Aorta (tissue), 5 donors: ENCODE results near the gene PTH1R. TPM values are rescaled to one million over a fixed set of nuclear protein-coding genes. Genes with fewer than 3 reads are reported as not detected.

ENCODE experiments used
- ATAC-seq: fragments of 200-7000 bp; cut with Tn5 transposase; one replicate; pipeline ENCODE4 v1.9.1; 2022; ENCODE audit warnings: moderate library complexity; ENCODE audit not compliant: low FRiP score
- DNase-seq, 2 donors: peaks; one replicate each; pipeline ENCODE4 v3.0.0-alpha.2; 2020
- H3K27ac ChIP-seq, 2 donors: one replicate each; pipeline ENCODE4 v1.5.1; 2013; ENCODE audit warnings: low read length in 2 of 2, mild to moderate bottlenecking in 2 of 2, moderate library complexity in 2 of 2, control low read depth in 1 of 2, inconsistent platforms in 1 of 2, low read depth in 1 of 2
- H3K27me3 ChIP-seq, 2 donors: one replicate each; pipeline ENCODE4 v1.6.1; 2013; ENCODE audit warnings: control low read depth in 1 of 2, low read length in 1 of 2, mild to moderate bottlenecking in 1 of 2, moderate library complexity in 1 of 2; ENCODE audit not compliant: insufficient read depth in 2 of 2, control insufficient read depth in 1 of 2
- H3K36me3 ChIP-seq, 2 donors: one replicate each; pipeline ENCODE4 v1.6.1; 2013; ENCODE audit warnings: control low read depth in 1 of 2, low read length in 1 of 2, mild to moderate bottlenecking in 1 of 2; ENCODE audit not compliant: insufficient read depth in 2 of 2, control insufficient read depth in 1 of 2
- H3K4me1 ChIP-seq, 2 donors: one replicate each; pipeline ENCODE4 v1.6.1; 2013; ENCODE audit warnings: low read length in 2 of 2, control low read depth in 1 of 2, mild to moderate bottlenecking in 1 of 2, moderate library complexity in 1 of 2; ENCODE audit not compliant: insufficient read depth in 2 of 2, control insufficient read depth in 1 of 2
- H3K4me3 ChIP-seq, 2 donors: one replicate each; pipeline ENCODE4 v1.5.1; 2013; ENCODE audit warnings: low read length in 2 of 2, control low read depth in 1 of 2, mild to moderate bottlenecking in 1 of 2
- H3K9me3 ChIP-seq: one replicate; pipeline ENCODE4 v1.6.1; 2013; ENCODE audit warnings: mild to moderate bottlenecking, low read length; ENCODE audit not compliant: control insufficient read depth
- WGBS, 2 donors: extraction: QIAGEN DNeasy Blood & Tissue Kit; methylation state at CpG; one replicate each; pipeline ENCODE4 v1.1.7; 2013; 5-methylcytosine and 5-hydroxymethylcytosine counted together
- intact Hi-C, 2 donors: fragments of 100-400 bp; cut with DNase I; formaldehyde crosslinking; loops; one replicate each; pipeline versions ENCODE4 v1.14.2 to v1.15.0; 2022
- polyA plus RNA-seq, 2 donors: library from polyadenylated mRNA; stranded (reverse); fragments of 200-250 nt; gene quantifications; one replicate each; pipeline ENCODE4 v1.2.3, GENCODE V29; 2013
- total RNA-seq, 2 donors: library from RNA; stranded (reverse); fragmentation: NEBNext Ultra II Directional; extraction: Animal tissue kit (Norgen Biotek cat#: 25700); gene quantifications; one replicate each; pipeline ENCODE4 v1.2.1, GENCODE V29; 2021
- donor health status: healthy with polysubstance abuse.
- donor health status: Bipolar disorder and iron deficiency.
- donor health status: DM: no; HTN: no; CAD: no.
- donor health status: DM: no; HTN: no; CAD: no.
- donor health status: DM: yes; HTN: yes; CAD: no.

PTH1R gene
- total and polyA plus RNA-seq, 4 donors: 6.6 to 38.6 (median 7.6) TPM

GRCh38 chr3:46921041-46921440 is 43.5 kb downstream of the PTH1R start:
- Histone ChIP-seq H3K4me1 (no peaks in the 10 kb centered on the region), H3K27me3 (no peaks in the 10 kb centered on the region), H3K9me3 (no peaks in the 10 kb centered on the region), H3K27ac (no peak overlapping the region), H3K36me3 (peaks cover 0 to 2% of the 10 kb centered on the region in 2 donors), H3K4me3 (no peak overlapping the region)
- ATAC-seq: no peak
- peak in 1 of 2 donors; percentile 30 for DNase-seq
- intact Hi-C loops: loop anchor here in 1 of 2 donors (10.0 kb wide), 1 partner anchor 404 kb away; no protein-coding TSS in a partner anchor
- 79 to 89% methylated on average over 4 of the region's 4 CpGs for WGBS, 2 donors

DNA sequence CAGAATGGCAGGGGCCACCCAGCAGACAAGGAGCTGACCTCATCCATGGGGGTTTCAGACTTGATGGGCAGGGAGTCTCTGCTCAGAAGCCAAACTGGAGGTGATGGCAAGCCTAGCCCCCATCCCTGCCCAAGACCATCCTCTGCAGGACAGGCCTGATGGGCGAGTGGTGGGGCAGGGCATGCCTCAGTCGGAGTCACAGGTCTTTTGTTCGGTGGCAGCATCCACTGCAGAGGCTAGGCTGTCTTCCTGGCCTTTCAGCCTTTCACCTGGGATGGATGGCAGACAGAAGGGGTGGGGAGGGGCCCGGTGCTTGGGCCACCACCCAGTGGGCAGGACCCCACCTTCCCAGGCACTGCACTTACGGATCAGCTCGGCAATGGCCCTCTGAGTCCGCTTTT is 44.4 kb downstream of the PTH1R start:
- Histone ChIP-seq H3K27me3 (no peaks in the 10 kb centered on the region), H3K36me3 (peaks cover 0 to 2% of the 10 kb centered on the region in 2 donors), H3K27ac (no peak overlapping the region), H3K4me3 (no peak overlapping the region), H3K9me3 (no peaks in the 10 kb centered on the region), H3K4me1 (no peaks in the 10 kb centered on the region)
- DNase-seq: peak; percentile 26 to 32
- intact Hi-C loops: loop anchor here (2.0 to 10.0 kb wide), 2 partner anchors 77 to 403 kb away; no protein-coding TSS in a partner anchor
- WGBS, 2 donors: 91 to 96% methylated on average over 7 of the region's 7 CpGs
- no peak for ATAC-seq

DNA sequence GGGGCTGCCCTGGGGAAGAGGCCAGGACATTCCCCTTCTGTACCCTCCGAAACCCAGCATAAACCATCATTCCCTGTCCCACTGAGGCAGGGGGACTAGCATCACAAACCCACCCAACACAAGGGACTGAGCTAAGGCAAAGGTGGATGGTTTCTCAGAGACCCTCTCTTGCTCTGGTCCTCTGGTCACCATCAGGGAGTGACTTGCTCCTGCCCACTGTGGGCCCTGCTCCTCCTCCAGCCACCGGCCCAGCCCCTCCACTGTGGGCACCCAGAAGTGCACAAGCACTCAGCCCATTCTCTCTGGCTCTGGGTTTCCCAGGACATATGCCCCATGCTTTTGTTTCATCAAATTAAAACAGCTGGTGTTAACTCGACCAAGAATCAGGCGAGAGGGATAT is 44.9 kb downstream of the PTH1R start:
- Histone ChIP-seq H3K9me3 (no peaks in the 10 kb centered on the region), H3K36me3 (peaks cover 0 to 2% of the 10 kb centered on the region in 2 donors), H3K27ac (no peak overlapping the region), H3K4me1 (no peaks in the 10 kb centered on the region), H3K27me3 (no peaks in the 10 kb centered on the region), H3K4me3 (no peak overlapping the region)
- WGBS, 2 donors: 91 to 93% methylated on average over 4 of the region's 4 CpGs
- DNase-seq (peak; percentile 28 to 29), ATAC-seq (no peak)
- intact Hi-C loops: loop anchor here (2.0 to 10.0 kb wide), 2 partner anchors 76 to 402 kb away; no protein-coding TSS in a partner anchor

GRCh38 chr3:46922871-46923558 is 45.5 kb downstream of the PTH1R start:
- 77 to 79% methylated on average over 16 of the region's 16 CpGs for WGBS, 2 donors
- ATAC-seq (no peak), DNase-seq (peak; percentile 37 to 58)
- no peak overlapping the region for H3K27ac ChIP-seq
- no peaks in the 10 kb centered on the region for H3K27me3 ChIP-seq
- H3K9me3 ChIP-seq: no peaks in the 10 kb centered on the region
- intact Hi-C loops: loop anchor here (2.0 to 10.0 kb wide), 2 partner anchors 76 to 402 kb away; no protein-coding TSS in a partner anchor
- H3K4me1 ChIP-seq: no peaks in the 10 kb centered on the region
- H3K4me3 ChIP-seq: no peak overlapping the region
- peaks cover 0 to 2% of the 10 kb centered on the region in 2 donors for H3K36me3 ChIP-seq

DNA sequence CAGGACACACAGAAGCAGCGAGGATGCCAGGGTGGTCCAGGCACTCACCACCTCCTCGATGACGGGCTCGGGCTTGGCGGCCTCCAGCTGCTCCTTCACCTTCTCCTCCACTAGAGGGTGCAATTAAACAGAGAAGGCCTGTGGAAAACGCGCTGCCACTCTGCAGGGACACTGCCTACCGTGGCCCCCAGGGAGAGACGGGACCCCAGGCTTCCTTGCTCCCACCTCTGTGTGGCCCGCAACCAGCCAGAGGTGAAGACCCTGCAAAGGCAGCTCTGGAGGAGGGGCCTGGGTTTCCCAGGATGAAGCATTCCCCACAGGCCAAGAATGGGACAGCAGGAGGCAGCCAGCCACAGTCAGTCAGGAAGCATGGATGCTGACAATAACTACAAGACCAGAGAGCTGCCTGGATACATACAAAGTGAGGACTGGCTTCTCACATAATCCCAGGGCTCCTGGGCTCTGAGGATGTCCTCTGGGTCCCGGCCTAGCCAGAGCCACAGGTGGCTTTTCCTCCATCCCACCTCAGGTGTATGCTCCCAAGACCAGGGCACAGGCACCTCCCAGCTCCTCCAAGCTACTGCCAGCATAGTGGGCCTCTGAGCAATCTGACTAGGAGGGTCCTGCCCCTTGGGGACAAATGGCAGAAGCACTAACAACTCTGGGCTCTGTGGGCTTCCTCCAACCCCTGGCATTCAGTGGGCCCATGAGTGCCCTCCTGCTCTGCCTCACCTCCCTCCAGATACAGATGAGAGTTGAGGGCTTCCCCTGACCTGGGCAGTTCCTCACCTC is 46.2 kb downstream of the PTH1R start:
- Histone ChIP-seq H3K36me3 (peaks cover 0 to 2% of the 10 kb centered on the region in 2 donors), H3K4me1 (no peaks in the 10 kb centered on the region), H3K27me3 (no peaks in the 10 kb centered on the region), H3K9me3 (no peaks in the 10 kb centered on the region), H3K4me3 (no peak overlapping the region), H3K27ac (no peak overlapping the region)
- intact Hi-C loops: loop anchor here (2.0 to 10.0 kb wide), 2 partner anchors 75 to 401 kb away; no protein-coding TSS in a partner anchor
- DNase-seq: peak; percentile 54 to 74
- 30 to 33% methylated on average over 10 to 11 of the region's 11 CpGs for WGBS, 2 donors
- no peak for ATAC-seq

DNA sequence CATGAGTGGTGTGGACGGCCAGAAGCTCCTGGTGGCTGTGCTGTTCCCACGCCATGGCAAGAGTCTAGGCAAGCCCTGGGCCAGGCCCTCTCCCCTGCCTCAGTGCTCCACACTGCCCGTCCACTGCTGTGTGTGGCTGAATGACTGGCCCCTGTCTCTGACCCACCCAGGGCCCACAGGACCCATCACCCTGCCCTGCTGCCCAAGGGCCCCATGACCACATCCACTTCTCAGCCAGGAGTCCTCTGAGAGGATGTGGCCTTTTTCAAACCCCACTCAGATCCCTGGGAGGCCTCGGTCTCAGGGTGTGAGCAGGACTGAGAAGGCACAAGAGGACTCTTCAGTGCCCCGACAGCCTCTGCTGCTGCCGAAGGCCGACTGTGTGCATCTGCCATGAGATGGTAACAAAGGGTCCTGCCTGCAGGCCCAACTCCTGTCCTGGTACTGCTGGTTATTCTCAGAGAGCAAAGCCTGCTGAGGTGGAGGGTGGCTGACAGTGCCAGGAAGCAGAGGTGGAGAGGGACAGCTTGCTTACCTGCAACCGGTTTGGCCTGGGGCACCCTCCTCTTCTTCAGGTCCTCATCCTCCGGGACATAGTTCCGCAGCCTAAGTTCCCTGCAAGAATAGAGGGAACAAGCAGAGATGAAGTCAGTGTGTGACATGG is 47.5 kb downstream of the PTH1R start:
- ATAC-seq (no peak), DNase-seq (peak; percentile 39 to 55)
- H3K36me3 ChIP-seq: peaks cover 0 to 2% of the 10 kb centered on the region in 2 donors
- no peak overlapping the region for H3K27ac ChIP-seq
- no peak overlapping the region for H3K4me3 ChIP-seq
- no peaks in the 10 kb centered on the region for H3K27me3 ChIP-seq
- intact Hi-C loops: loop anchor here in 1 of 2 donors (10.0 kb wide), 1 partner anchor 400 kb away; no protein-coding TSS in a partner anchor
- H3K4me1 ChIP-seq: peaks cover 0 to 3% of the 10 kb centered on the region in 2 donors
- no peaks in the 10 kb centered on the region for H3K9me3 ChIP-seq
- WGBS, 2 donors: 88 to 93% methylated on average over 9 to 10 of the region's 10 CpGs

GRCh38 chr3:46925585-46925934 is 48.0 kb downstream of the PTH1R start:
- peaks cover 3 to 5% of the 10 kb centered on the region in 2 donors for H3K4me1 ChIP-seq
- no peak overlapping the region for H3K27ac ChIP-seq
- ATAC-seq (no peak), DNase-seq (peak in 1 of 2 donors; percentile 61)
- no peak overlapping the region for H3K4me3 ChIP-seq
- H3K9me3 ChIP-seq: no peaks in the 10 kb centered on the region
- H3K27me3 ChIP-seq: no peaks in the 10 kb centered on the region
- intact Hi-C loops: loop anchor here in 1 of 2 donors (10.0 kb wide), 1 partner anchor 399 kb away; no protein-coding TSS in a partner anchor
- 44 to 46% methylated on average over 5 of the region's 5 CpGs for WGBS, 2 donors
- H3K36me3 ChIP-seq: peaks cover 0 to 2% of the 10 kb centered on the region in 2 donors

DNA sequence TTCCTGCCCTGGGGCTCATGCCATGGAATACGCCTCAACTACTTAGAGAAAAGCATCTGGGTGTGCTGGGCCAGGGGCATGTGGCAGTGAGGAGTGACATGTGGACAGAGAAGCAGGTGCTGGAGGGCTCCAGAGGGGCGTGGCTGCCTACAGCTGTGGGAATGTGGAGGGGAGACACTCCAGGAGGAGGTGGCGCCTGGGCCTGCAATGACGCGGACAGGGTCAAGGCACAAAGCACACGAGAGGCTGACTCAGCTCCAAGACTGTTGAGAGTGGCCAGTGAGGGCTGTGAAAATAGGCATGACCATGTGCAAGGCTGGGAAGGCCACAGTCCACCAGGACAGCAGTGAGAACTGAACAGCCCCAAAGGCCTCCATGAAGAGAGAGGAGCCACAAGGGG is 48.5 kb downstream of the PTH1R start:
- peaks cover 3 to 5% of the 10 kb centered on the region in 2 donors for H3K4me1 ChIP-seq
- ATAC-seq (no peak), DNase-seq (peak in 1 of 2 donors; percentile 68)
- H3K4me3 ChIP-seq: no peak overlapping the region
- H3K27ac ChIP-seq: no peak overlapping the region
- 60 to 73% methylated on average over 6 of the region's 6 CpGs for WGBS, 2 donors
- peaks cover 0 to 2% of the 10 kb centered on the region in 2 donors for H3K36me3 ChIP-seq
- no peaks in the 10 kb centered on the region for H3K9me3 ChIP-seq
- no peaks in the 10 kb centered on the region for H3K27me3 ChIP-seq
- intact Hi-C loops: loop anchor here in 1 of 2 donors (10.0 kb wide), 1 partner anchor 399 kb away; no protein-coding TSS in a partner anchor
